ENCODE measurements around the gene MGAT5B. TPM values are rescaled to one million over a fixed set of nuclear protein-coding genes. Genes with fewer than 3 reads are reported as not detected.

The MGAT5B gene
- total RNA-seq, 1 experiment from 2014 or later = 4.4 TPM

DNA sequence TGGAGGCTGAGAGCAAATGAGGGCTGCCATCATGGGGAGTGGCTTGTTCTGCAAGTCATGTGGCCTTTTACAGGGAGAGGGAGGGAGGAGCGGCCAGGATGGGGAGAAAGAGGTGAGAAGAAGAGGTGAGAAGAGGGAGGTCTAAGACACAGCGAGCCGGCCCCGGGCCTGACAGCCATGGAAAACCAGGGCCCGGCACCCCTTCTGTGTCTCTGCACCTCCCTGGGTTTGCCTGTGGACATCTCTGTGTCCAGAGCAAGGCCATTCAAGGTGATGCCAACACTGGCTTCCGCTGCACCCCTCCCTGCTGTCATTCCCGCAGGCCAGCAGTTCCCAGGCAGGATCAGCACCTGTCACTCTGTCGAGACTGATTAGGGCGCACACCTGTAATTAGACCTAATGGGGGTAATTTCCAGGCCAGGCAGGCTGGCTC, 75.6 kb downstream of the MGAT5B start (continued):
- TF ChIP-seq, protein P1, sequence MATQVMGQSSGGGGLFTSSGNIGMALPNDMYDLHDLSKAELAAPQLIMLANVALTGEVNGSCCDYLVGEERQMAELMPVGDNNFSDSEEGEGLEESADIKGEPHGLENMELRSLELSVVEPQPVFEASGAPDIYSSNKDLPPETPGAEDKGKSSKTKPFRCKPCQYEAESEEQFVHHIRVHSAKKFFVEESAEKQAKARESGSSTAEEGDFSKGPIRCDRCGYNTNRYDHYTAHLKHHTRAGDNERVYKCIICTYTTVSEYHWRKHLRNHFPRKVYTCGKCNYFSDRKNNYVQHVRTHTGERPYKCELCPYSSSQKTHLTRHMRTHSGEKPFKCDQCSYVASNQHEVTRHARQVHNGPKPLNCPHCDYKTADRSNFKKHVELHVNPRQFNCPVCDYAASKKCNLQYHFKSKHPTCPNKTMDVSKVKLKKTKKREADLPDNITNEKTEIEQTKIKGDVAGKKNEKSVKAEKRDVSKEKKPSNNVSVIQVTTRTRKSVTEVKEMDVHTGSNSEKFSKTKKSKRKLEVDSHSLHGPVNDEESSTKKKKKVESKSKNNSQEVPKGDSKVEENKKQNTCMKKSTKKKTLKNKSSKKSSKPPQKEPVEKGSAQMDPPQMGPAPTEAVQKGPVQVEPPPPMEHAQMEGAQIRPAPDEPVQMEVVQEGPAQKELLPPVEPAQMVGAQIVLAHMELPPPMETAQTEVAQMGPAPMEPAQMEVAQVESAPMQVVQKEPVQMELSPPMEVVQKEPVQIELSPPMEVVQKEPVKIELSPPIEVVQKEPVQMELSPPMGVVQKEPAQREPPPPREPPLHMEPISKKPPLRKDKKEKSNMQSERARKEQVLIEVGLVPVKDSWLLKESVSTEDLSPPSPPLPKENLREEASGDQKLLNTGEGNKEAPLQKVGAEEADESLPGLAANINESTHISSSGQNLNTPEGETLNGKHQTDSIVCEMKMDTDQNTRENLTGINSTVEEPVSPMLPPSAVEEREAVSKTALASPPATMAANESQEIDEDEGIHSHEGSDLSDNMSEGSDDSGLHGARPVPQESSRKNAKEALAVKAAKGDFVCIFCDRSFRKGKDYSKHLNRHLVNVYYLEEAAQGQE (IDR thresholded peaks at IDR 0.05; ENCODE audit: low read depth) = no peak
- TF ChIP-seq POLR2A (IDR thresholded peaks at IDR 0.05; ENCODE audit: borderline replicate concordance, extremely low read depth, insufficient read depth, insufficient read length) (no peak), CEBPB (IDR thresholded peaks at IDR 0.05; ENCODE audit: low read depth) (no peak)

GRCh38 chr17:76944477-76944876, 76.3 kb downstream of the MGAT5B start:
- TF ChIP-seq ZNF274 (IDR thresholded peaks at IDR 0.05; ENCODE audit: low read depth, low read length) (no peak), ELF1 (IDR thresholded peaks at IDR 0.05; ENCODE audit: borderline replicate concordance, low read depth) (no peak), EGR1 (IDR thresholded peaks at IDR 0.05; ENCODE audit: low read depth) (no peak), SIN3A (IDR thresholded peaks at IDR 0.05; ENCODE audit: low read depth) (no peak), RAD21 (IDR thresholded peaks at IDR 0.05; ENCODE audit: low read depth) (no peak), POLR2AphosphoS5 (IDR thresholded peaks at IDR 0.05; ENCODE audit: low read depth, low read length) (no peak), CBX3 (IDR thresholded peaks at IDR 0.05; ENCODE audit: low read depth) (no peak), SP1 (IDR thresholded peaks at IDR 0.05; ENCODE audit: low read depth) (no peak), CEBPB (IDR thresholded peaks at IDR 0.05; ENCODE audit: low read depth) (no peak), POLR2A (IDR thresholded peaks at IDR 0.05; ENCODE audit: borderline replicate concordance, extremely low read depth, insufficient read depth, insufficient read length) (no peak), TCF7L2 (IDR thresholded peaks at IDR 0.05; ENCODE audit: borderline replicate concordance, extremely low read depth, insufficient read depth, insufficient read length) (no peak), YY1 (IDR thresholded peaks at IDR 0.05; ENCODE audit: extremely low read depth, insufficient replicate concordance, low read depth, low read length) (no peak), FOSL1 (IDR thresholded peaks at IDR 0.05; ENCODE audit: low read depth) (no peak), SRF (IDR thresholded peaks at IDR 0.05; ENCODE audit: low read depth) (no peak), EZH2 (IDR thresholded peaks at IDR 0.05) (no peak), ZFX (IDR thresholded peaks at IDR 0.05) (no peak)
- TF ChIP-seq, protein P2, sequence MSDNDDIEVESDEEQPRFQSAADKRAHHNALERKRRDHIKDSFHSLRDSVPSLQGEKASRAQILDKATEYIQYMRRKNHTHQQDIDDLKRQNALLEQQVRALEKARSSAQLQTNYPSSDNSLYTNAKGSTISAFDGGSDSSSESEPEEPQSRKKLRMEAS (IDR thresholded peaks at IDR 0.05) = no peak
- TF ChIP-seq, protein P3, sequence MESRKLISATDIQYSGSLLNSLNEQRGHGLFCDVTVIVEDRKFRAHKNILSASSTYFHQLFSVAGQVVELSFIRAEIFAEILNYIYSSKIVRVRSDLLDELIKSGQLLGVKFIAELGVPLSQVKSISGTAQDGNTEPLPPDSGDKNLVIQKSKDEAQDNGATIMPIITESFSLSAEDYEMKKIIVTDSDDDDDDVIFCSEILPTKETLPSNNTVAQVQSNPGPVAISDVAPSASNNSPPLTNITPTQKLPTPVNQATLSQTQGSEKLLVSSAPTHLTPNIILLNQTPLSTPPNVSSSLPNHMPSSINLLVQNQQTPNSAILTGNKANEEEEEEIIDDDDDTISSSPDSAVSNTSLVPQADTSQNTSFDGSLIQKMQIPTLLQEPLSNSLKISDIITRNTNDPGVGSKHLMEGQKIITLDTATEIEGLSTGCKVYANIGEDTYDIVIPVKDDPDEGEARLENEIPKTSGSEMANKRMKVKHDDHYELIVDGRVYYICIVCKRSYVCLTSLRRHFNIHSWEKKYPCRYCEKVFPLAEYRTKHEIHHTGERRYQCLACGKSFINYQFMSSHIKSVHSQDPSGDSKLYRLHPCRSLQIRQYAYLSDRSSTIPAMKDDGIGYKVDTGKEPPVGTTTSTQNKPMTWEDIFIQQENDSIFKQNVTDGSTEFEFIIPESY (IDR thresholded peaks at IDR 0.05; ENCODE audit: extremely low read depth, insufficient replicate concordance, low read length) = no peak
- TF ChIP-seq, protein P4, sequence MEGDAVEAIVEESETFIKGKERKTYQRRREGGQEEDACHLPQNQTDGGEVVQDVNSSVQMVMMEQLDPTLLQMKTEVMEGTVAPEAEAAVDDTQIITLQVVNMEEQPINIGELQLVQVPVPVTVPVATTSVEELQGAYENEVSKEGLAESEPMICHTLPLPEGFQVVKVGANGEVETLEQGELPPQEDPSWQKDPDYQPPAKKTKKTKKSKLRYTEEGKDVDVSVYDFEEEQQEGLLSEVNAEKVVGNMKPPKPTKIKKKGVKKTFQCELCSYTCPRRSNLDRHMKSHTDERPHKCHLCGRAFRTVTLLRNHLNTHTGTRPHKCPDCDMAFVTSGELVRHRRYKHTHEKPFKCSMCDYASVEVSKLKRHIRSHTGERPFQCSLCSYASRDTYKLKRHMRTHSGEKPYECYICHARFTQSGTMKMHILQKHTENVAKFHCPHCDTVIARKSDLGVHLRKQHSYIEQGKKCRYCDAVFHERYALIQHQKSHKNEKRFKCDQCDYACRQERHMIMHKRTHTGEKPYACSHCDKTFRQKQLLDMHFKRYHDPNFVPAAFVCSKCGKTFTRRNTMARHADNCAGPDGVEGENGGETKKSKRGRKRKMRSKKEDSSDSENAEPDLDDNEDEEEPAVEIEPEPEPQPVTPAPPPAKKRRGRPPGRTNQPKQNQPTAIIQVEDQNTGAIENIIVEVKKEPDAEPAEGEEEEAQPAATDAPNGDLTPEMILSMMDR (IDR thresholded peaks at IDR 0.05 in 2 of 3, conservative IDR thresholded peaks at IDR 0.05 in 1 of 3; ENCODE audit: borderline replicate concordance in 1 of 3, insufficient read depth in 1 of 3, low read depth in 2 of 3, low read length in 2 of 3) = no peak
- H3K9me3 ChIP-seq (ENCODE audit: control insufficient read depth in 1 of 2, insufficient read depth in 1 of 2, low read depth in 1 of 2, low read length in 2 of 2) = no peaks in the 10 kb centered on the region

More at GRCh38 chr17:76944477-76944876, 76.3 kb downstream of the MGAT5B start:
- Histone ChIP-seq H3K79me2 (ENCODE audit: insufficient read depth, low read length) (no peaks in the 10 kb centered on the region), H3K4me1 (ENCODE audit: control insufficient read depth in 1 of 2, insufficient read depth in 2 of 2, low read length in 2 of 2) (no peaks in the 10 kb centered on the region), H3K27ac (ENCODE audit: low read depth, low read length) (no peak overlapping the region), H3K9me2 (ENCODE audit: insufficient read depth) (no peaks in the 10 kb centered on the region), H2AFZ (ENCODE audit: low read depth, low read length, poor library complexity, severe bottlenecking) (no peak overlapping the region), H3K4me3 (replicated peaks in 1 of 2; ENCODE audit: low read depth in 1 of 2, low read length in 2 of 2) (no peak overlapping the region), H3K36me3 (ENCODE audit: control insufficient read depth in 1 of 2, insufficient read depth in 2 of 2, low read length in 2 of 2) (no peaks in the 10 kb centered on the region), H3K9ac (ENCODE audit: low read length) (no peak overlapping the region), H3K4me2 (ENCODE audit: low read length) (no peak overlapping the region), H3K27me3 (ENCODE audit: insufficient read depth, low read length) (no peaks in the 10 kb centered on the region), H4K20me1 (ENCODE audit: insufficient read depth) (no peaks in the 10 kb centered on the region)
- ChIA-PET RAD21 (ENCODE audit: low non-redundant PET in 1 of 2, low total read pairs in 2 of 2, uncharacterized antibody in 2 of 2, unreplicated experiment in 2 of 2) (no interaction called here), POLR2A (no interaction called here), CTCF (no interaction called here)
- ATAC-seq (no peak), DNase-seq (ENCODE audit: low read depth, low spot score) (no peak)
- BruUV-seq (replicated peaks) = no TSS peak
- intact Hi-C loops (cut with micrococcal nuclease) = no loop called here
